HG03342 (cell line): ENCODE data around the gene GAR1.
"Not testable (repeated sequence)": the region's sequence is repeated elsewhere in the genome, so short reads cannot be mapped to it uniquely, and the experiment has no call there.

ENCODE experiments used
- ATAC-seq: cut with Tn5 transposase; IDR thresholded peaks from one replicate; pipeline ENCODE4 v1.9.1; 2021; ENCODE audit warnings: mild to moderate bottlenecking, moderate library complexity; ENCODE audit not compliant: unreplicated experiment

GAR1 gene

GRCh38 chr4:109815151-109816081, at the start of gene GAR1:
TSS of gene GAR1 (plus strand) at chr4:109815762. CDS start at chr4:109816165, 403 bp downstream.
- peak; percentile 99 for ATAC-seq

GRCh38 chr4:109782092-109782491, 33.5 kb upstream of the GAR1 start:
- not testable (repeated sequence) for ATAC-seq

DNA sequence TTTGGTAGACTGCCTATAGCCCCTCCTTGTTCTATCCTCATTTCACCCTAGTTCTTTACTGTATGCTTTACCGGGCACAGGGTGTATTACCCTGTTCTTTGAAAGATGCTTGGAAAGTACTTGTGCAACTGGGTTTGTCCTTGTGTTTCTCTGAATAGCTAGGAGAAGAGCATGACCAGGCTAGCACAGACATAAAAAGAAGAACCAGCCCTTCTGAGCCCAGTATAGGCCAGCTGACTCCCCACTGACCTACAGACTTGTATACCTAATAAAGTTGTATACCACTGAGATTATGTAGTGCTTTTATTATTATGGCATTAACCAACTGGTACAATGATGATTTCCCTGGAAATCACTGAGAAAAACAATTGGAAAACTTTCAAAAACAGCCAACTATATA, 28.7 kb upstream of the GAR1 start:
- no peak for ATAC-seq

DNA sequence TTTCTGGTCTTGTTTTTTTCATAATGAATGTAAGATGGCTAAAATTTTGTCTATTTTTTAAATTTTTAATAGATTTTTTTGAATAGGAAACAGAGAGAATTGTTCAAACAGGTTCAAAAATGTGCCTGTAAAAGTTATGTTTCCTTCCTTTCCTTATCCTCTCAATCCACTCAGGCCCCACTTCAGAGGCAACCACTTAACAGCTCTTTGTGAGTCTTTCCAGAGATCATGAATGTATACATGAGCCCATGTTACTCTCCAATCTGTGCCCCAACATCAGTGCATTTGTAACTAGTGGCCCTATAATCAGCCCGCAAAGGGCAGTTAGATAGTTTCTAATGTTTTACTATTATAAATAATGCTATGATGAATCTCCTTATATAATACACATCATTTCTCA, 27.8 kb upstream of the GAR1 start:
- no peak for ATAC-seq

DNA sequence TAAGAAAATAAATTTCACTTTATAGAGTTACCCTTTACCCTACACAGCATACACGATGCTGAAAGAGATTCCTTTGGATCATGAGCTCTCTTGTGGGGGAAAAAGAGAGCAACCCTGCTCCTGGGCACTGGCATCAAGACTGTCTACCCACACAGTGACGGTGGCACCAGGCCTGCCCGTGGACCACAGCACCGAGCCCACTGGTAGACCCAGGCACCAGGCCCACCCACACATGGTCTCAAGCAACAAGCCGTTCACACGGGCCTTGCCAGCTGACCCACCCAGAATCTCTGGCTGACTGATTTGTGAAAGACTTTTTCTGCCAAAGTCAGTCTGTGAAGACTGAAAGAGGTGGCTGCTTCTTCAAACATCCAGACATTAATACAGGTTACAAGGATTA, 20.5 kb upstream of the GAR1 start:
- ATAC-seq, result no peak

GRCh38 chr4:109798866-109799265, 16.7 kb upstream of the GAR1 start:
- ATAC-seq, result no peak

DNA sequence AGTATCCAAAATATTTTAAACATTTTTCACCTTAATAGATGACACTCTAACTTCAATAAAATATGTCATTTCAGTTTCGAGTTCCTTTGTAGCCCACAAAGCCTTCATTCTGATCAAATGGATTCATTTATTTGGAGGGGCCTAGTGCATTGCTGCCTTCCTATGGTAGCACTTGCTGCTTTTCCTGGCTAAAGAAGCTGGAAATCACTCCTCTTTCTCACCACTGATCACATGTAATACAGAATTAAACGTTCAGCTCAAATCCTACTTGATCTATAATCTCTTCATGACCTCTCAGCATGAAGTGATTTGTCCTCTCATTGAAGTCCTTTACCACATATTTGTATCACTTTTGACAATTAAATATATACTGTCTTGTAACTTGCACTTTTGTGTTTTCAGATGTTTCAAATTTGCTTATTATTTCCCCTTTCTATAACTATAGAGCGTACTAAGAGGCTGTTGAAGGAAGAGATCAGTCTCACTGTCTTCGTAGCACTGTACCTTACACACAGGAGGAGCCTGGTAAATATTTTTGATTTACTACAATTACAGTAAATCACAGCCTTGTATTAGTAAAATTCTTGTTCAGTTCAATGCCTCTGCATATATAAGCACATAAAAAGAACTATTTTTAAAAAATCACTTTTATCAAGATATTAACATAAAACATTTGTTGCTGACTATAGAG, 14.3 kb upstream of the GAR1 start:
- no peak for ATAC-seq

DNA sequence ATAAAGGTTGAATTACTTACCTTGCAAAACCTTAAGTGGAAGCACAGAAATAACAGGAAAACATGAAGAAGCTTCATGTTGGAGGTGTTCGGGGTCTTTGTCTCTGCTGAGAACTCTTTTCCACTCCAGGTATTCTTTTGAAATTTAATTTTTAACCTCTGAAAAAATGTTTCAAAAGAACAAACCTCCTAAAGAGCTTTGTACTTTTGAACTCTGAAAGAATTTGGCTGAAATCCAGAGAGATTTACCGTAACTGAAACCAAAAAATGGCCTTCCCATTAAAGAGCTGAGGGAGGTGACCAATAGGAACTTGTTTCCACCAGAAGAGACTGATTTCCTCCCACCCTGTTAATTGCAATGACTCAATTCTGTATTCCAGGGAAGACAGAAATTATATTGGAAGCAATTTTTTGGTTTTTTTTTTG, 13.7 kb upstream of the GAR1 start, which contains the start of gene CFI:
TSS of gene CFI (minus strand) at position 105 of the 425 bp plus-strand sequence. CDS start at position 77, 28 bp downstream.
- ATAC-seq, result no peak

DNA sequence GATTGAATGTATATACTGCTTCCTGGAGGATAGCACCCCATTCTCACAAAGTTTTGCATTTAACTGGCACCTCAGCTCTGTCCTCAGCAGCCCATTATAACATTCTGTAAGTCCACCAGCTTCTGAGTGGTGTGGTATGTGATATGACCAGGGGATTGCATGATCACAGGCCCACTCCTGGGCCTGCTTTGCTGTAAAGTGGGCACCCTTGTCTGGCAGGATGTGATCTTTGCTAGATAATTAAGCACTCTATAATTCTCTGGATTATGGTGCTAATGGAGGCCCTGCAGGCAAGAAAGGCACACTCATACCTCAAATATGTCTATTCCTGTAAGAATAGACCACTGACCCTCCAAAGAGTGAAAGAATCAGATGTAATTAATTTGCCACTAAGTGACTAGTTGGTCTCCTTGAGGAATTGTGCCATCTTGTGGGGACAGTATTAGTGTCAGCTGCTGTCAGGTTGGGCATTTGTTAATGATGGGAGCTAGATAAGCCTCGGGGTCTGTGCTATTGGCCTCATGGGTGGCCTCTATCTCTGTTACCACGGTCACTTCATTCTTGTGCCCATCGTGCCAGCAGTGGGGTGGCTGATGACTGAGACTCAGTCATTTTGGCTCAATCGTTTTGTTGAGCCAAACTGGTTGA, 11.5 kb upstream of the GAR1 start:
- ATAC-seq, result no peak

DNA sequence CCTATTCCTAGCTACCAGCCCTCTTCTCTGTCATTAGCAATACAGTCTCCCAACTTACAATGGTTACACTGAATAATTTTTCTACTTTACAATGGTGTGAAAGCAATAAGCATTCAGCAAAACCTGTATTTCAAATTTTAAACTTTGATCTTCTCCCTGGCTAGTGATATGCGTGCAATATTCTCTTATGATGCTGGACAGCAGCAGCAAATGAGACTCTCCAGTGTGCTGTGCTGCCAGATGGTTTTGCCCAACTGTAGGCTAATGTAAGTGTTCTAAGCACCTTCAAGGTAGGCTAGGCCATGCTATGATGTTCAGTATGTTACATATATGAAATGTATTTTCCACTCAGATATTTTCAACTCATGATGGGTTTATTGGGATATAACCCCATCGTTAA, 5.9 kb upstream of the GAR1 start:
- no peak for ATAC-seq

GRCh38 chr4:109810552-109811387, 4.8 kb upstream of the GAR1 start:
- no peak for ATAC-seq

GRCh38 chr4:109811707-109812106, 3.9 kb upstream of the GAR1 start:
- no peak for ATAC-seq

DNA sequence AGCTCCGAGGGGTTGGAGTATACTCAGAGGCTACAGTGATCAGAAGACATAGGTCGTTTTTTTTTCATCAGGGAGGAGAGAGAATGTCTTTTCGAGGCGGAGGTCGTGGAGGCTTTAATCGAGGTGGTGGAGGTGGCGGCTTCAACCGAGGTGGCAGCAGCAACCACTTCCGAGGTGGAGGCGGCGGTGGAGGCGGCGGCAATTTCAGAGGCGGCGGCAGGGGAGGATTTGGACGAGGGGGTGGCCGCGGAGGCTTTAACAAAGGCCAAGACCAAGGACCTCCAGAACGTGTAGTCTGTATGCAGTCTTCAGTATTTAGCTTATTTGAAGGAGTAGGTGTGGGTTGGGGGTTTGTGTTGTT, 500 bp downstream of the GAR1 start:
- no peak for ATAC-seq

DNA sequence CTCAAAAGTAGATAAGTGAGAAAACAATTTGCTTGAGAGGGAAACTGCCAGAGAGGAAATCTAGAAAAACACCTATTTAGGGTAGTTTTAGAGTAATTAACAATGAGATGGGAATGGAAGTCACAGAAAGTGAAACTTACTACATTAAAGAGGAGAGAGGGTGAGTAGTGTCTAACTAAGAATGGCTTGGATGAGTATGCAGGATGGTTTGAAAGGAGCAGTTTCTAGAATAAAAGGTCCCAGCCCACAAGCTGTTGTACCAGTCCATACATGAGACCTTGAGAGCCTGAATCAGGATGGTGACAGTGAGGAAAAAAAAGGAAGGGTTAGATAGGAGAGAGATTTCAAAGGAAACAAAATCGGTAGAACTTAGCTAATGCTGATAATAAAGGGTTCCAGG, 1.3 kb downstream of the GAR1 start:
- ATAC-seq, result no peak

DNA sequence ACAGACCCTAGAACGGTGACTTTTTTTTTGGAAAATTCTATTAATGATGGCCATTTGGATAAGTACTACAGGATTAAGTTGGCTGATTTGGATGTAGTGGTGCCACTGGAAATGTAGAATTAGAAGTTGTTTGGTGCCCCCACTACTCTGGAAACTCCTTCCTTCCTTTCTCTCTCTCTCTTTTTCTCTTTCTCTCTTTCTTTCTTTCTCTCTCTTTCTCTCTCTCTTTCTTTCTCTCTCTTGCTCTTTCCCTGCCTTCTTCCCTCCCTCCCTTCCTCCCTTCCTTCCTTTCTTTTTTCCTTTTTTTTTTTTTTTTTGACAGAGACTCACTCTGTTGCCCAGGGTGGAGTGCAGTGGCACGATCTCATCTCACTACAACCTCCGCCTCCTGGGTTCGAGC, 2.7 kb downstream of the GAR1 start:
- no peak for ATAC-seq

- ATAC-seq, result no peak
Measured at GRCh38 chr4:109820563-109820962, 5.0 kb downstream of the GAR1 start.

GRCh38 chr4:109821185-109821584, 5.6 kb downstream of the GAR1 start:
- ATAC-seq, result no peak

- peak; percentile 72 for ATAC-seq
Measured at GRCh38 chr4:109826719-109827118, 11.2 kb downstream of the GAR1 start.

DNA sequence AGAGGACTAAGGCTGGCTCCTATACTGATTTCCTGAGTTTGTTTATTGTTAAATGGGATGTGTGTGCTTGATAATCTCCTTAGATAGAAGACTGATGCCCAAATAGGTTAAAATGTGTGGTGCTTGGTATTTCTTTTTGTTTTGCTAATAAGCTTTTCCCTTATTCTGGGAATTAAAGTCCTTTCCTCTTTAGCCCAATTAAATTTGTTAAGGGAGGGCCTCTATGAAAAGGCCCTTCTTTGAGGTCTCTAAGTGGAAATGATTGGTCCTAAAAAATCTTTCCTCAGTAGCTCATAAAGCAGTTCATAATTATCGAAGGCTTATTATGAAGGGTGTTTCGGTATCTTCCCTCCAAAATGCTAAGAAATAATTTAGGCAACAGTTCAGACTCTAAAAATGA, 12.1 kb downstream of the GAR1 start, which contains the start of gene RRH:
TSS of gene RRH (plus strand) at position 301 of the 400 bp plus-strand sequence. CDS start at position 357, 56 bp downstream.
- no peak for ATAC-seq

- no peak for ATAC-seq
Measured at GRCh38 chr4:109833756-109834155, 18.2 kb downstream of the GAR1 start.

GRCh38 chr4:109836985-109837384, 21.4 kb downstream of the GAR1 start:
- no peak for ATAC-seq
